Activated T-helper 1 cell treated with Interleukin-2 at 50 U/mL for 16 hours (primary cell): ENCODE data around the gene CHD1L.
"Not testable (repeated sequence)": the region's sequence is repeated elsewhere in the genome, so short reads cannot be mapped to it uniquely, and the experiment has no call there.

Source experiments
- DNase-seq: peaks from one replicate; pipeline ENCODE4 v3.0.0-alpha.2; 2020; ENCODE audit warnings: low read depth

Gene CHD1L

DNA sequence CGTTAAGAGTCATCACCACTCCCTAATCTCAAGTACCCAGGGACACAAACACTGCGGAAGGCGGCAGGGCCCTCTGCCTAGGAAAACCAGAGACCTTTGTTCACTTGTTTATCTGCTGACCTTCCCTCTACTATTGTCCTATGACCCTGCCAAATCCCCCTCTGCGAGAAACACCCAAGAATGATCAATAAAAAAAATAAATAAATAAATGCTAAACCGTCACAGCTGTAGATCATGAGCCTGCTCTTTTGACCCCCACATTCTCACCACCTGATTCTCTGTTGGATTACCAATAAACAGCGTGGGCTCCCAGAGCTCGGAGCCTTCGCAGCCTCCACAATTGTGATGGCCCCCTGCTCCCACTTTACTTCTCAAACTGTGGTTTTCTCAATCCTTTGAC is 8.6 kb upstream of the CHD1L start:
- DNase-seq, result not testable (repeated sequence)

DNA sequence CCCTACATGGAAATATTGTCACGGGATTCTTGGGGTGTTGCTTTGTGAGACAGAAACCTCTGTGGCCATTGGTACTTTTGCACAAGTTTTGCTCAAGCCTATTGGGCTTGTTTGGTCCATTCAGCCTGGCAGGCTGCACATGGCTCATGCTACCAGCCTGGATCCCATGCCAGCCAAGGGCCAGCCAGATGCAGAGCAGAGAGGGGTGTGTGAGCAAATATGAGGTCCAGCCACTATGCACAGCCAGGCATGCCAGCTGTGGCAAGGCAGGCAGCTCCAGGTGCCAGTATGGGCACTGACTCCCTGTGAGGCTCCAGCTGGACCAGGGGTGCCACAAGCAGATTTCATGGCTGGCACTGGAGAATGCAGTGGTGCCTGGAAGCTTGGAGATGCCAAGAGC is 6.7 kb upstream of the CHD1L start:
- no peak for DNase-seq

DNA sequence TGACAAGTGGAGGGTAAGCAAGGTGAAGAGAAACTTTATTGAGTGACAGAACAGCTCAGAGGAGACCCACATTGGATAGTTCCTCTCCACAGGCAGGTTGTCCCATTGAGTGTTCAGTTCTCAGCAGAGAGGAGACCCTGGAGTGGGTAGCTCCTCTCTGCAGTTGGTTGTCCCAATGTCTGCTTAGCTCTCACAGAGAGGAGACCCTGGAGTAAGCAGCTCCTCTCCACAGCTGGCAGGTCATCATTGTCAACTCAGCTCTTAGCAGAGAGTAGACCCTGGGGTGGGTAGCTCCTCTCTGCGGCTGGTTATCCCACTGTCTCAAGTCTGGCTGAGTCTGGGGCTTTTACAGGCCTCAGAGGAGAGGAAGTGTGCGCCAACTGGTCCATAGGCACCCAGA is 6.0 kb upstream of the CHD1L start:
- DNase-seq, result no peak

DNA sequence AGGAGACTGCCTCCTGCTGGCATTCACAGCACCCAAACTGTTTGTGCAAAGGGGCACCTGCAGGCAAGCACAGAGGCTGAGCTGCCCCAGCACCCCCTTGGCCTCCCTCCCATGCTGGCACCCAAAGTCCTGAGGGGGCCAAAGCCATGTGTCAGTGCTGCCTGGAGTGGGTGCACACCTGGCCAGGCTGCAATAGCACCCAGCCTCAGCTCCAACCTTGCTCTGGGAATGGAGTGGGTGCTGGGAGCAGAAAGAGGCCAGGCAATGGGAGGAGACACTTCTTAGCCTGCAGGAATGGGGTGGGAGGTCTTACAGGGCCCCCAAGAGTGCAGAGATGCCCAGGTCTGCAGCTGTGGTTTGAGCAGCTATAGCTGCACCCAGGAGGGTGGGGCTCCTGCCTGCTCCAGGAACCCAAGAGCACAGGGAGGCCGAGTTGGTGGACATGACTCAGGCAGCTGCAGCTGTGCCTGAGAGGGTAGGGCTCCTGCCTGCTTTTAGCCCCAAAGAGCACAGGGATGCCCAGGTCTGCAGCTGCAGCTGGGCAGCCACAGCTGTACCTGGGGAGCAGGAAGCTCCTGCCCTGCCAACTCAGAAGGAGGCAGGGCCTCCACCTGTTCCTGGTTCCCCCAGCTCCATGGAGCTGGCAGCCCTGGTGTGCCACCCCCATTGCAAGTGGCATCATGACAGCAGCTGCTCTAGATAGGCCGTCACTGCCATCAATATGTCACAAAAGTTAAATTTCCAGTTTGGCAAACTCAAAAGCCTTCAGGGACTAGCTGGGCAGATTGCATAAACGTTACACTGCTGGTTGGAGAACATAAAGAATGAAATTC is 5.3 kb upstream of the CHD1L start:
- DNase-seq, result no peak

DNA sequence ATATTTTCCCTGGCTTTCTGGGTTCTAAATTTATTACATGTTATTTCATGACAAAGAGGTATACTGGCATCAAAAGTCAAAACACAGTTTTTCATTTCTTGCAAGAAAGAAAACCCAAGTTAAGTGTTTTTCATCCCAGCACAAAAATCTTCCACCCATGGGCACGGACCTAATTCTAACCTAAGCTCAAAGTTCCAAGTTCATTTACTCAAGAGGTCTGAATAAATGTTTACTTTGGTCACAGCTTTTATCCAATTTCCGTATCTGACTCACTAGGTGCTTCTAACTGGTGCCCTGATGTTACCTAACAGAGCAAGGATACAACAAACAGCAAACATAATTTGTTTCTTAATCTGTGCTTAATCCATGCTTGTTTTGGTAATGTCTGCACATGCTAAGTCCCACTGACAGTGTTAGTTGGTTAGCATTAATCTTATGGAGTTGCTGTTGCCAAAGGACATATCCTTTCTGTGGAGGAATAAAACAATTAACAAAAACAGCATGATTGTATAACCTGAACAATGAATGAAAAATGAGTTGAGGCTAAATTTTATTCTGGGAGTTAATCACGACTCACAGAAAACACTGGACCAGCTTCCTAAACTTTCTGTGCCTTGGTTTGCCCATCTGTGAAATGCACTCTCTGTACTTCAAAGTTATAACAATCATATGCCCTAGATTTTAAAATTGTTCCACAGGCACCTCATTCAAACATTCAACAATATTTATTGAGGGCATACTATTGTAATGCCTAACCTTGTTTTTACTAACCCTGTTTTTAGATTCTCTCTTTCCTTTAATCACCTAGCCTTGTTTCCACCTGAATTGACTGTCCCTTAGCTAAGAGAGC is 4.2 kb upstream of the CHD1L start:
- no peak for DNase-seq

DNA sequence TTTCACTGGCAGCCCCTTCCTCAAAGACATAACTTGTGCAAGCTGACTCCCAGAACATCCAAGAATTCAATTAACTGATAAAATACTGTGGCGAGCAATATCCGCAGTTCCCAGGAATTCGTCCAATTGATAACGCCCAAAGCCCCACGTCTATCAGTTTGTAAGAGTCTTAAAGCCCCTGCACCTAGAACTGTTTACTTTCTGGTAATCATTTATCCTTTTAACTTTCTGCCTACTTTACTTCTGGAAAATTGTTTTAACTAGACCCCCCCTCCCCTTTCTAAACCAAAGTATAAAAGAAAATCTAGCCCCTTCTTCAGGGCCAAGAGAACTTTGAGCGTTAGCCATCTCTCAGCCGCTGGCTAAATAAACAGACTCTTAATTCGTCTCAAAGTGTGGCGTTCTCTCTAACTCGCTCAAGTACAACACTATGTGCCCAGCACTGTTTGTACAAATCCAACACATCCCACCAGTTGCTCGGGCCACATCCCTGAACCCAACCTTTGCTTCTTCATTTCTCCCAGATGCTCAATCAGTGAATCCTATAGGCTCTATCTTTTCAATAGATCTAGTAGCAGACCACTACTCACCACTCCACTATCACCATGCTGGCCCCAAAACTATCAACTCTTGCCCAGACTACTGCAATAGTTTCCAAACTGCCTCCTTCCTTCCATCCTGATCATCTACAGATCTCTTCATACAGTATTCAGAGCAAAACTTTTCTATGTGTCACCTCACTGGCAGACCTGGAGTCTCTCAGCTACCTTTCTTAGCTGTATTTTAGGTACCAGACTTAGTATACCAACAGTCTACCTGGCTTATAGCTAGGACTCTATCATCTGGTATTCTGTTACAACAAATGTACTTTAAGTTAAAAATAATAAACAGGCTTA is 3.3 kb upstream of the CHD1L start:
- DNase-seq, result no peak

DNA sequence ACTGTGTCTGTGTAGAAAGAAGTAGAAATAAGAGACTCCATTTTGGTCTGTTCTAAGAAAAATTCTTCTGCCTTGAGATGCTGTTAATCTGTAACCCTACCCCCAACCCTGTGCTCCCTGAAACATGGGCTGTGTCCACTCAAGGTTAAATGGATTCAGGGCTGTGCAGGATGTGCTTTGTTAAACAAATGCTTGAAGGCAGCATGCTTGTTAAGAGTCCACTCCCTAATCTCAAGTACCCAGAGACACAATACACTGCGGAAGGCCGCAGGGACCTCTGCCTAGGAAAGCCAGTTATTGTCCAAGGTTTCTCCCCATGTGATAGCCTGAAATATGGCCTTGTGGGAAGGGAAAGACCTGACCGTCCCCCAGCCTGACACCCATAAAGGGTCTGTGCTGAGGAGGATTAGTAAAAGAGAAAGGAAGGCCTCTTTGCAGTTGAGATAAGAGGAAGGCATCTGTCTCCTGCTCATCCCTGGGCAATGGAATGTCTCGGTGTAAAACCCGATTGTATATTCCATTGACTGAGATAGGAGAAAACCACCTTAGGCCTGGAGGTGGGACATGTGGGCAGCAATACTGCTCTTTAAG is 2.3 kb upstream of the CHD1L start:
- not testable (repeated sequence) for DNase-seq

DNA sequence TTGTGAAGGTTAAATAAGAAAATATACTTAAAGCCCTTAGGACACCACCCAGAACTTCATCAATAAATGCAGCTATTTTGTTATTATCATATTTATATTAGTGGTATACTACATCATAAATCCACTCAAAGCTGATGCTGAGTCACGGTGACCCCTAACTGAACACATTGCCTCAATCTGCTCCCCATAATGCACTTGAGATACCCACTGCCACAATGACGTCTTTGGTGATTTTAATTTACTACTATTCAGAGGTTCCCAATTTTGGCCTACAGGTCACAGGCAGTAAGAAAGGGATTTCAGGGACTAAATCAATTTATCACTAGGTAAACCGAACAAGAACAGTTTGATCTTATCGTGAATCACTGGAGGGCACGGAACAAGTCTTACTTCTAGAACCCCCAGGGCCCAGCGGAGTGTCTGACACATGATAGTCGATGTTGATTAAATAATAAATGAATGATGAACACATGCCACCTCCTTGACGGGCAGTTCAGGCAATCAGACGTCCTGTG is 493 bp upstream of the CHD1L start:
- DNase-seq, result no peak

DNA sequence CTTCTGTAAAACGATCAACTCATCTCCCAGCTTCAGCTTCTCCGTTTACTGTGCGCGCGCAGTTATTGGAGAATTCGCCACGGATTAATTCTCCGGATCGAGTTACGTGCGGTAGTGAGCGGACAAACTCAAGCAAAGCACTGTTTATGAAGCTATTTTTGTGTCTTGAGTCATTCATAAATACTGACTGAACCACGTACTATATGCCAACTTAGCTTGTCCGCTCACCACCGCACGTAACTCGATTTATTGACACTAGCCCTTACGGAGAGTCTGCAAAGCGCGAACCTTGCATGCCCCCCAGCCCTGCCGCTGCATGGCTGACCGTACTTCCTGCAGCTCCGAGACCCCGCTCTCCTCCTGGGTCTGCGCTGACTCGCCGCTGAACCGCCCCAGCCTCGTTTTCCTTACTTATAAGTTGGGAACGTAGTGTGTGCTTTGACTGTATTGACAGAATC is 773 bp downstream of the CHD1L start:
- DNase-seq, result no peak

DNA sequence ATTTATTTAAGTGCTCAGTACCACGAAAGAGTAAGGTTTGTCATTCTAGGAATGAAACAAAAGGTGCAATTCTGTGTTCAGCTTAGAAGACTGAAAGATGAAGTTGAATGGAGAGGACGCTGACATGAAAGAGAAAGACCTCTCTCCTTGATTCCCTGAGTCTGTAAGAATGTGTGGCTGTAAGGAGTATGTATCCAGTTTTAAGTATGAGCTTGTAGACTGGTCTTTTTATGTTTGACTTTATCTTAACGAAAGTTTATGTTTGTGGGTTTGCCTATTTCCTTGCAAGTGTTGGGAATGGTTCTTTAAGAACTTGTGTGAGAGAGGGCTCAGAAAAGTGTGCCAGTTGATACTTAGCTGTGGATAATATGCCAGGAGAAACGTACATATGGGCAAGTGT is 1.4 kb downstream of the CHD1L start:
- no peak for DNase-seq

DNA sequence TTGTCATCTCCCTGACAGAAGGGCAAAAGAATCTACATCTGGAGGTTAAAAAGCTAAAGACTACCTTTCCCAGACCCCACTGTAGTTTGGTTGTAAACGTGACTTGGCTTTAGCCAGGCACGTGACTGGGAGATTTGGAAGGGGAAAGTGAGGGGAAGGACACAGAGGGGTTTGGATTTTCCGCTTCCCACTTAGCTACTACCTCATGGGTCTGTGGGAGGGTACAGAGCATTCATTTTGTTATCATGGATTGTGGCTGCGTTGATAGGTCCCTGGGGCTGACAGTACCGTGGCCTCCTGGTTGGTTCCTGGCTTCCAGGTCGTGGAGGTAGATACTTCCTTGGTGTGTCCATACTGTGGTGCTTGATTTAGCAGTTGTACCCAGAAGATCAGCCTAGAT is 2.6 kb downstream of the CHD1L start:
- no peak for DNase-seq

DNA sequence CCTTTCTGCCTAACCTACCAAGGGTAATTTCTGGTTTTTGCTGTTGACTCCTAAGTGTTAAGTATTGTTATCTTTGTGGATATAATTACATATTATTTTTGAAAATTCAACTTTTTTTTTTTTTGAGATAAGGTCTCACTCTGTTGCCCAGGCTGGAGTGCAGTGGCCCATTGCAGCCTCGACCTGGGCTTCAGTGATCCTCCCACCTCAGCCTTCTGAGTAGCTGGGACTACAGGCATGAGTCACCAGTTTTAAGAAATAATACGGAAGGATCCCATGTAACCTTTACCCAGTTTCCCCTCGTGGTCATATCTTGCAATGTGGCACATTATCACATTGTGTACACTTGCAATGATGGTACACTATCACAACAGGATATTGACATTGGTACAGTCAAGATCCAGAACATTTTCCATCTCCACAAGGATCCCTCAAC is 3.1 kb downstream of the CHD1L start:
- DNase-seq, result no peak

DNA sequence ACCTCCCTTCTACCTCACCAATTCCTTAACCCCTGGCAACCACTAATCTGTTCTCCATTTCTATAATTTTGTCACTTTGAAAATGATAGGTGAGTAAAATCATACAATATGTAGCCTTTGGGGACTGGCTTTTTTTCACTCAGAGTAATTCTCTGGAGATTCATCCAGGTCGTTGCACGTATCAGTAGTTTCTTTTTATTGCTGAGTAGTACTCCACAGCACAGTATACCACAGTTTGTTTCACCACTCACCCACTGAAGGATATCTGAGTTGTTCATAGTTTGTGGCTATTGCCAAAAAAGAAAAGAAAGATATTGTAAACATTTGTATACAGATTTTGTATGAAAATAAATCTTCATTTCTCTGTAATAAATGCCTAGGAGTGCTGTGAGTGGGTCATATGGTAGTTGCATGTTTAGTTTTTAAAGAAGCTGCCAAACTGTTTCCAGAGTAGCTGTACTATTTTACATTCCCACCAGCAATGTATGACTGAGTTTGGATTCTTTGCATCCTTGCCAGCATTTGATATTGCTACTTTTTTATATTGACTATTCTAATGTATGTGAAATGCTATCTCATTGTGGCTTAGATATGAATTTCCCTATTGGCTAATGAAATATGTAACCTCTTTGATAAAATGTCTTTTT is 3.7 kb downstream of the CHD1L start:
- DNase-seq, result no peak

DNA sequence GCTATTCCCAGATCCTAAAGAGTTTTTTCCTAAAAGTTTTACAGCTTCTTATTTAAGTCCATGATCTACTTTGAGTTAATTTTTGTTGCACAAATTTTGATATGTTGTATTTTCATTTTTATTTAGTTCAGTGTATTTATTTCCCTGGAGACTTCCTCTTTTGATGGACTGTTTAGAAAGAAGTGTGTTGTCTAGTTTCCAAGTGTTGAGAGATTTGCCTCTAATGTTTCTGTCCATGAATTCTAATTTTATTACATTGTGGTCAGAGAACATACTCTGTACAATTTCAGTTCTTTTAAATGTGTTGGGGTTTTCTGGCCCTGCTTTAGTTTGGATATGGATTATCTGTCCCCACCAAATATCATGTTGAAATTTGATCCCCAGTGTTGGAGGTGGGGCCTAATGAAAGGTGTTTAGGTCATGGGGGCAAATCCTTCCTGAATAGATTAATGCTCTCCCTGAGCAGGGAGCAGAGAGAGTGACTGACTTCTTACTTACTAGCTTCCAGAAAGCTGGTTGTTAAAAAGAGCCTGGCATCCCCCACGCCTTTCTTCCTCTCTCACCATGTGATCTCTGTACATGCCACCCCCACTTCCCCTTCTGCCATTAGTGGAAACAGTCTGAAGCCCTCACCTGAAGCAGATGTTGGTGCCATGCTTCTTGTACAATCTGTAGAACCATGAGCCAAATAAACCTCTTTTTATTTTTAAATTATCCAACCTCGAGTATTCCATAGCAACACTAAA is 4.6 kb downstream of the CHD1L start:
- no peak for DNase-seq

DNA sequence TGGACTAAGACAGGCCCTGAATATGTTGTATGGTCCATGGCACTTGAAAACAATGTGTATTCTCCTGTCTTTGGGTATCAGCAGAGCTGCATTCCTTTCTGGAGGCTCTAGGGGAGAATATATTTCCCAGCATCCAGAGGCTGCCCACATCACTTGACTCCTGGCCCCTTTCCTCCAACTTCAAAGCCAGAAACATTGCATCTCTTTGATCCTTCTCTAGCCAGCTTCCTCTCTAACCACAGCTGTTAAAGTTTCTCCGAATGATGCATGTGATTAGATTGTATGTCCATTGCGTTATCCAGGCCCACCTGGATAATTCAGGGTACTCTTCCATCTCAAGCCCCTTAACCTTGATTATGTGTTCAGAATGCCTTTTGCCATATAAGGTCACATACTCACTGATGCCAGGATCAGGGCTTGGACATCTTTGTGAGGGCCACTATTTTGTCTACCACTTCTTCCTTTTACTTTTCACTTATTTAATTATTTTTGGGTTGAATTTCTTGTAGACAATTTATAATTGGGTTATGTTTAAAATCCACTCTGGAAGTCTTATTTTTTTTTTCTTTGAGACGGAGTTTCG is 5.3 kb downstream of the CHD1L start:
- DNase-seq, result no peak

DNA sequence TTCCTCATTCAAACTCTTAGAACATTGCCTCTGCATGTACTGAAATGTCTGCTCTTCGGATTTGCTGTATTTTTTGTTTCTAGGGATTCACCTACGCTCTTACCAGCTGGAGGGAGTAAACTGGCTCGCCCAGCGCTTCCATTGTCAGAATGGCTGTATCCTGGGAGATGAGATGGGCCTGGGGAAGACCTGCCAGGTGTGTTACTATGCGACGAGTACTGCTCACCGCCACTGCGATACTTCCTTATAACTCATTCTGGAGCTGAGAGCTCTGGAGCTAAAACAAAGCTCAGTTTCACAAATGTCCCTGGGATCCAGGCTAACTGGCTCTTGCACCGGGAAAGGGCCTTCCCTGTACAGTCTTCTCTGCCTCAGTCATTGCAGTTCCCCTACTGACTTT is 10.1 kb downstream of the CHD1L start:
- DNase-seq, result no peak

DNA sequence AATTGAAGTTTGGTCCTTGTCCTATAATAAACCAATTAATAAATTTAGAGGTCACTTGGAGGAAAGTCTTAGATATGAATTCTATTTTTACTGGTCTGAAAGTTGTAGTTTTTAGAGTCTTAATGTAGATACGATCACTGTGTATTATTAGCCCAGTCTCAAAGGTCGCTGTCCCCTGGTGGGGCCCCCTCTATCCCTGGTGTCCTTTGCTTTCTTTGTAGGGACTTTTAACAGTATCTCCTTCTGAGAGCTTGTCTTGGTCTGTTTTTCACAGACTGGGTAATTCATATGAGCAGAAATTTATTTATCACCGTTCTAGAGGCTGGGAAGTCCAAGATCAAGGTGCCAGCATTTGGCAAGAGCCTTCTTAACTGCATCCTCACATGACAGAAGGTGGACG is 18.5 kb downstream of the CHD1L start:
- no peak for DNase-seq

DNA sequence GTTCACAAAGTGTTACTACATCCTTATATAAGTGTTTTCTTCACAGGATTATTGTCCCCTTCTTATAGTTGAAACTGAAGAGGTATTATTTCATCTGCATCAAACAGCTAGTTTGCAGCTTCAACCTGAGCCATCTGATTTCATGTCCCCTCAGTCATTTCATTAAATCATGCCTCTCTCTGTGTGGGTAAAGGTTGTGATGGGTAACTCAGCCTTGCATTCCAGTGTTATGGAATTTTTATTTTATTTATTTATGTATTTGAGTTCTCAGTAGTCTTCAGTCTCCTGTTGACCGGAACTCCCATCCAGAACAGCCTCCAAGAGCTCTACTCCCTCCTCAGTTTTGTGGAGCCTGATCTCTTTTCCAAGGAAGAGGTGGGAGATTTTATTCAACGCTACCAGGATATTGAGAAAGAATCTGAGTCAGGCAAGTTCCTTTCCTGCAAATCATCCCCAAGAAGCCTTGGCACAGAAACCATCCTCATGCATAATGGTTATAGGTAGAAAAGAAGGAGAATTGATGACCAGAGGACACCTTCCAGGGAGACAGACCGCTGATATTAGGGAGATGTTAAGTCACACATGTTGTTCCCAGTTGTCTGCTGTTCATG is 21.8 kb downstream of the CHD1L start:
- no peak for DNase-seq

DNA sequence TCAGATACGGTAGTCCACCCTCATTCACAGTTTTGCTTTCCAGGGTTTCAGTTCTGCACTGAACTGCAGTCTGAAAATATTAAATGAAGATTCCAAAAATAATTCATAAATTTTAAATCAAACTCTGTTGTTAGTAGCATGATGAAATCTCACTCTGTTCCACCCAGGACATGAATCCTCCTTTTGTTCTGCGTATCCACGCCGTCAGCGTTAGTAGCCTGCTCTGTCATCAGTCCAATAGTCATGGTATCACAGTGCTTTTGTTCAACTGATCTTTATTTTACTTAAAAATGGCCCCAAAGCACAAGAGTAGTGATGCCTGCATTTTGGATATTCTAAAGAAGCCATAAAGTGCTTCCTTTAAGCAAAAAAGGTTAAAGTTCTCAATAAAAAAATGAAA is 23.9 kb downstream of the CHD1L start:
- DNase-seq, result no peak

DNA sequence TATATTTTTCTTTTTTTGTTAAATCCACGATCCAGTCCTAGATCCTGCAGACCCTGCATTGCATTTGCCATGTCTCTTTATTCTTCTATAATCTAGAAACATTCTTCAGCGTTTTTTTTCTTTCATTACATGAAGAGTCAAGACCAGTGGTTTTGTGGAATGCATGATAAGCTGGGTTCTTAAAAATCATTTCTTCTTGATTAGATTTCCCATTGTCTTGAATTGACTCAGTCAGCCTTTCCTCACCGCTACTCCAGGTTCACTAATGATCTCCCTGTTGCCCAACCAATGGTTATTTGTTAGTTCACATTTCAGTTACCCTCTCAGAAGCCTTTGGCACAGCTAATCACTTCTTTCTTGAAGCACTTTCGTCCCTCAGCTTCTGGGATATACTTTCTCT is 25.2 kb downstream of the CHD1L start:
- DNase-seq, result no peak
